HG02973 (cell line): ENCODE data around the gene CCDC9B.

ENCODE experiments used
- ATAC-seq: cut with Tn5 transposase; IDR thresholded peaks from one replicate; pipeline ENCODE4 v1.9.1; 2021; ENCODE audit warnings: moderate library complexity; ENCODE audit not compliant: unreplicated experiment

CCDC9B gene

DNA sequence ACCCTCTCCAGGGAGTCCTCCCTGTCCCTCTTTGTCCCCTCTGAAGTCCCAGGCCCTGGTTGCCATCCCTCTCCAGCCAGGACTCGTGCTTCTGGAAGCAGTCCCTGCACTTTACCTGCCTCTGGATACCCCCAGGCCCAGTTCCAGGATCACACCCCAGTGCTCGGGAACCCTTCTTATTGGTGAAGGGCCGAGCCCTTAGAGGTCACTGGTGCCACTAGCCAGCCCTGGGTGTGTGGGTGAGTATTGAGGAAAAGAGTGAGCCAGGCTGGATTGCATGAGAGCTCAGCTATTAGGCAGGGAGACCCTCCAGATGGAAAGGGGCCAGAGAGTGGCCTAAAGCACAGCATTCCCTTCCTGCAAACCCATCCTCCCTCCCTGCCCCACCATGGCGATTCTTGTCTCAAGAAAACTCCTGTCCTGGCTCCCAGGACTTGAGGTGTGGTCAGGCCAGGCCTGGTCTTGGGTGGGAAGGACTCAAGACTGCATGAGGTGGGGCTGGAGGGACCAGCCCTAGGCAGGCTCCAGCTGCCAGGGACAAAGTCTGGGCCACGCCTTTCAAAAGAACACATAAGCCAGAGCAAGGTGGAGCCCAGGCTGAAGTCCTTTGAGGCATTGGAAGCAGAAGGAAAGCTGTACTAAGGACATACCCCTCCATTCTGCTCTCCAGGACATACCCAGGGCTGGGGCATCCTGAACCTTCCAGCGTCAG, 5.3 kb upstream of the CCDC9B start:
- ATAC-seq: no peak

DNA sequence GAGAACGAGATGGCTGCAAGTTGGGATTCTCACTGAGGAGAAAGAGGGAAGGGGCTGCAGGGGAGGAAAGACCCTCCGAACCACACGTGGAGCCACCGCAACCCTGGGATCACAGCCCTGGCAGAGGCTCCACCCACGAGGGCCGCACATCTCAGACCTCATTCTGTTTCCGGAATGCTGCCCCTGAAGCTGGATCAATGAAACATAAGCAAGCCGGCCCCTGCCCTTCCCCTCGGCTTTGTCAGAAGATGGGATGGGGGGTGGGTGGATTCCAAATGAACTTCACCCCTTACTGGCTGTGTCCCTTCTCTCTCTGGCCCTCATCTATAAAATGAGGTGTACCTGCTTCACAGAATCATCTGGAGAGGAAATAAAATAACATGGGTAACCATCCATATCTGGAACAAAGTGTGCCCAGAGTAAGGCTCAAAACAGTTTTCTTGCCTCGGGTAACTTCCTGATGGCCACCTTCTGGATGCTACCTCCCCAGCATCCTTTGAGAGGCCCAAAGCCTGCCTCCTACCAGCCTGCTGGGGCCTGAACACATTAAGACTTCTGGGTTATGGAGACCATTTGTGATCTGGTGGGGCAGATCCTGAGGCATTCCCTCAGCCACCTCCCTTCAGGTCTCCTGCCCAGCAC, 4.6 kb upstream of the CCDC9B start:
- ATAC-seq: no peak

DNA sequence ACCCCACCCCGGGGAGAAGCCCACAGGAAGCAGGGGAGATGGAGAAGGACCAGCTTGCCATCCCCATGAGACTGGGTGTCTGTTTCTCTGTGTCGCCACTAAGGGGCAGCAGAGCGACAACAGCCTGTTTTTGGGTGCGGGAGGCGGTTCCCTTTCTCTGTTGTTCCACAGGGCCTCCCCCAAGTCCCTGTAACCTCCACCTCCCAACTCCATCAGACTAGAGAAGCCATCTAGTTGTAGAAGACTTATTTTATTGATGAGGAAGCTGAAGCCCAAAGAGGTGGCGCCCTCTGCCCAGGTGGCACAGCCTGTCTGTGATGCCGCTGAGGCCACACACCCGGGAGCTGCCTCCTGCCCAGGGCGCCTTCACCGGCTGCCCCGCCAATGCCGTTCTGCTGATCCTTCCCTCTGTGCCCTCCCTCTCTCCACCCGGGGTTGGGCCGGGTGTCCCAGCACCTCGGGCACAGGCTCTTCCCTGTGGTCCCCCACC, 3.9 kb upstream of the CCDC9B start:
- ATAC-seq: no peak

DNA sequence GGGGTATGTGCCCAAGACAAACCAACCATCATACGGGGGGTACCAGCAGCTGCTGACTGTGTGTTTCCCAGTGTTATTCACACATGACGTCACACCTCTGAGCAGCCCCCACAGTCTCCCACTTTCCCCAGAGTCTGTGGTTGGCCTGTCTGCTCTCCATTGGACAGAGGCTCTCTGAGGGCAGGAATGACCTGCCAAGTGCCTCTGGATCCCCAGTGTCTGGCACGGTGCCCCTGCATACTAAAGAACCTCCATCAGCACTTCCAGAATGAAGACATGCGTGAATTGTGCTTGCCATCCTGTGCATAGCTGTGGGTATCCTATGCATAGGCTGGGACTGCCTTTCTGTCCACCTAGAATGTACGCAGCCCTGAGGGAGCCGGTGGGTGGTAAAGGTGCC, 3.5 kb upstream of the CCDC9B start:
- ATAC-seq: no peak

DNA sequence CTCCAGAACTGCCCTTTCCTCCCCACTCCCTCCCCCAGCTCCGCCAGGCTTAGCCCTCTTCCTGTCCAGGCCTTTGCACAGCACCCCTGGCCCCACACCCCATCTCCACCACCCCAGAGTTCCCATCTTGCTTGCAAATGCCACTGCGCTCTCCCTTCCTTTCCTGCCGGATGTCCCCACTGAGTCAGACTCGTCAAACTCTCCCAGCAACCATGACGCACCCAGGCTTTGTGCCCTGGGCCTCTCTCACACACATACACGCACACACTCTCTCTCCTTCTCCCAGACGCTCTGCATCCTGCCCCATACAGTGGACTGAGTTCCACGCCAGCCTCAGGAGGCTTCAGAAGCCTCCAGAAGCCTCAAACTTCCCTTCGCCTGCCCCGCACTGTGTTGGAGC, 2.8 kb upstream of the CCDC9B start:
- ATAC-seq: no peak

DNA sequence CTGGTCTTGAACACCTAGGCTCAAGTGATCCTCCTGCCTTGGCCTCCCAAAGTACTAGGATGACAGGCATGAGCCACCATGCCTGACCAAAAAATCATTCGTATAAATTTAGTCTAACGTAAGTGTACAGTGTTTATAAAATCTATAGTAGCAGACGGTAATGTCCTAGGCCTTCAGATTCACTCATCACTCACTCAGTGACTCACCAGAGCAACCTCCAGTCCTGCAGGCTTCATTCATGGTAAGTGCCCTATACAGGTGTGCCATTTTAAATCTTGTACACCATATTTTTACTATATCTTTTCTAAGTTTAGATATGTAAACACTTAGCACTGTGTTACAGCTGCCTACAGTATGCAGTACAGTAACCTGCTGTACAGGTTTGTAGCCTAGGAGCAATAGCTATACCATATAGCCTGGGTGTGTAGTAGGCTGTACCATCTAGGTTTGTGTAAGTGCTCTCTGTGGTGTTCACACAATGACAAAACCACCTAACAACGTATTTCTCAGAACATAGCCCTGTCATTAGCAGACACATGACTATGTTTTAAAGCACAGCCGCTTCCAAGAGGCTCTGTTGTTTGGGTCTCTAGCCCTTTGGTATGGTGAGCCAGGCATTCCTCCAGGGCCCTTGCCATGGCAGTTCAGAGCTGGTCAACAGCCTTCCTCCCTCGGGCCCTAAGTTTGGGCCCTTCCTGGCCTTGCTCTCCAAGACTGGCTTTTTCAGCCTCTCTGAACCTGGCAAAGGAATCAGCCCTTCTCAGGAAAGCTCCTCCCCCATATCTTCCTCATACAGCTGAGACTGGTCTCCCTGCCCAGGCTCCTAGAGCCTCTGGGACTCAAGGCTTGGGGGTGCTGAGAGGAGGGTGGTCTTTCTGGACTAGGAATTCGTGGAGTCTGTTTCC, 1.9 kb upstream of the CCDC9B start:
- no peak for ATAC-seq

DNA sequence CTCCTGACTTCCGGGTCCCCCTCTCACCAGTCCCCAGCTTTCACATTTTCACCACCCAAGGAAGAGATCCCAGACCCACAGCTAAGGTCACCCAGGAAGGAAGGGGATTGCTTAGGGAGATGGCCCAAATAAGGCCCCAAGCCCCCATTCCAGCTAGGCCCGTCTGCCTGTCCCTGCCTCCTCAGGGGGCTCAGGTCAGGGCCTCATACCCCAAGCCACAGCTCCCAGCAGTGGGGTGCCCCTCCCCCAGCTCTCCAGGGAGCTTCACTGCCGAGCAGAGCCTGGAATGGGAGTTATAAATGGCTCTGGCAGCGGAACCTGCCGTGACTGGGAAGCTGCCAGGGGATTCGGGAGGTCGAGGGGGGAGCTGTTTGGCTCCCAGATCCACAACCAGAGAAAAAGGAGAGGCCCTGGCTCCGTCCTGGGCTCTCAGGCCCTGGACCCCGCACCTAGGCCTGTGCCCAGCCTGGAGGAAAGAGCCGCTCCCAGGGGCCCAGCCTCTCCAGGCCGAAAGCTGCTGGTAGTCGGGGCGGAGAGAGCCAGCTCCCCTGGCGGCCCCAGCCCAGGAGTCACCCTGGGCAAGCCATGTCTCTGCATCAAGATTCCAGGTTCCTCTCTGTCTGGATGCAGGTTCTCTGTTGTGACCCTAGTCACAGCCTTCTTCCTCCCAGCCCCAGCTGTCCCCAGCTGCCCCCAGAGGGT, 550 bp downstream of the CCDC9B start:
- ATAC-seq: no peak

DNA sequence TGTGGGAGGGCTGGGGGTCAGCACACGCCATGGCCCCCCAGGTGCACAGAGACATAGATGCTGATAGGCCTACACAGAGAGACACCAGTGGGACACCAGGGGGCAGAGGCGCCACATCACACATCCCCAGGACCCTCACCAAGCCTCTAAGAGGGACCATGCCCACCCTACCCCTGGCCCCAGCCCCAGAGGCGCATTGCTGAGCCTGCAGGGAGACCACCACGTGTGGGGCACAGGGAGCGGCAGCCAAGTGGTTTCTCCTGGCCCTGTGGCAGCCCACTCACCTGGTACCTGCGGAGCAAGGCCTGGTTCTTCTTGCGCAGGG, 1.2 kb downstream of the CCDC9B start:
- no peak for ATAC-seq

DNA sequence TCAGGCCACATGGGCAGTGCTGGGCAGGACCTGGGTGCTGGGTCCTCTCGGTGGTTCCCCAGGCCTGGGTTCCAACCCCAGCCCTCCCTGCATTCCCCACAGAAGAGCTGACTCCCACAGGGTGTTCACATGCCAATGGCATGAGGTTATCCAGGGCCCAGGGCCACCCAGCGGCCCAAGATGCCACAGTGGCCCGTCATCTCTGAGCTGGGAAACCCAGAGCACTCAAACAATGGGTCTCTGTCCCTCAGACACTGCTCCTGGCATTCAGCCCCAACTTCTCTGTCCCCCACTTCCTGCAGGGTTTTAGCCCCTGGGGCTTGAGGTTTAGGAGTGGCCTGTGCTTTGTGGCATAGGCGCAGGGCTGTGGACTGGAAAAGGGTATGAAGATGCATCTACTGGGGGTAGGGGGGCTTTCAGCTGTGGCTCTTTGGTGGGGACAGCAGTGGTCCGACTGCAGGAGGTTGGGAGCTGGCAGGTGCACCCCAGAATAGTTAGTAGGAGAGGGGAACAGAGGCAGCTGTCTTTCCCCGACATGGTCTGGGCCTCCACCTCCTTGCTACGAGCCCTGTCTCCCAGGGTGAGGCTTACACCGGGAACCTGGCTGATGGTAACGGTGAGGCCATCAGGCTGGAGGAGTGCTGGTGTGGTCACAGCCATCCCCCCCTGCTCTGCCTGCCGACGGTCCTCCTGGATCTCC, 1.7 kb downstream of the CCDC9B start:
- ATAC-seq: no peak

DNA sequence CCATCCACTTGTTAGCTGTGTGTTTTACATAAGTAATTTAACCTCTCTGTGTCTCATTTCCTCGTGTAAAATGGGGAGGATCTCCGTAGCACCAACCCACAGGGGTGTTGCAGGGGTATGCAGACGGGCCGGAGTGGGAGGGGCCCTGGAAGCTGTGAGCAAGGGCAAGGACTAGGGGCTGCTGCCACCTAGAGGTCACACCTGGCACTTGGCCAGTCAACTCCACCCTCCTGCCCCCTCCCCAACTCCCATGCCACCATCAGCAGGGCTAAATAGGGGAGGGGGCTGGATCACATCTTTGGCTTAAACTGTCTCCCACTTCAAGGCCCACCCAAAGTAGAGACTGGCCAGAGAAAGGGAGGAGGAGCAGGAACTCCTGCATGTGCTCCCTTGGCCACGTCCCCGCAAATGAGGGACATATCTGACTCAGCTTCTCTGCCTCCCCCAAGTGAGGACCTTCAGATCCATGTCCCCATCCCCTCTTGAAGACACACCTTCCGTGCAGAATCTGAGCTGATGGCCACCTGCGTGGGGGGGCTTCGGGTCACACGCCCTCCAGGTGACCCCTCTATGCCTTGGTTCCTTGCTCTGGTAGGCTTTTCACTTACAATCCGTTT, 2.6 kb downstream of the CCDC9B start:
- no peak for ATAC-seq

DNA sequence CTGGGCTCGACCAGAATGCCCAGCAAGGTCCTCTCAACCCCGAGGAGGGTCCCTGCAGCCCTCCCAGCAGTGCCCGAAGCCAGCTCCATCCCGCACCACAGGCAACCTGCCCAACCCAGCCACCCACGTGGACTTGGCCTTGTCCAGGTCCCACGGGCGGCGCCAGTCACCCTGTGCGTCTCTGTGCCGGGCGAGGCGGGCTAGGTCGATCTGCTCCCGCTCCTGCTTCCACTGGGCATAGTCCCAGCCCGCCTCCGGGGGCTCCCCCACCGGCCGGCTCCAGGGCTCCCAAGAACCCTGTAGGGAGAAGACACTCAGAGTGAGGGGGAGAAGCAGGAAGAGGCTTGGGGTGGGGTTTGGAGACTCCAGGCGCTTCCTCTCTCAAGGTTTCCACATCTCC, 3.1 kb downstream of the CCDC9B start:
- no peak for ATAC-seq

DNA sequence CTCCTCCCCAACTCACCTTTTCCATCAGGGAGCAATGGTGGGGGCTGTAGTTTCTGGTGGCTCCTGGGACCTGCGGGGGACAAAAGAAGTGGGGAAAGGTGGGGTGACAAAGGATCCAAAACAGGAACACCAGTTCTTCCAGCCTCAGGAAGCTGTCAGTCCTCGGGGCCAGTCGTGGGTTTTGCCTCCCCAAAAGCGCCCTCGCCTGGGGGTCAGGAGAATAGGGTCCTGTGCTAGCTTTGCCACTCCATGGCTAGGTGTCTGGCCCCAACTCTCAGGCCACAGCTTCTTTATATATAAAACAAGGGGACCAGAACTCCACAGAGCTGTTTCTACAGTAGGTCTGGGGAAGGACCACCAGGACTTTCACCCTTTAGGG, 4.0 kb downstream of the CCDC9B start:
- ATAC-seq: no peak

DNA sequence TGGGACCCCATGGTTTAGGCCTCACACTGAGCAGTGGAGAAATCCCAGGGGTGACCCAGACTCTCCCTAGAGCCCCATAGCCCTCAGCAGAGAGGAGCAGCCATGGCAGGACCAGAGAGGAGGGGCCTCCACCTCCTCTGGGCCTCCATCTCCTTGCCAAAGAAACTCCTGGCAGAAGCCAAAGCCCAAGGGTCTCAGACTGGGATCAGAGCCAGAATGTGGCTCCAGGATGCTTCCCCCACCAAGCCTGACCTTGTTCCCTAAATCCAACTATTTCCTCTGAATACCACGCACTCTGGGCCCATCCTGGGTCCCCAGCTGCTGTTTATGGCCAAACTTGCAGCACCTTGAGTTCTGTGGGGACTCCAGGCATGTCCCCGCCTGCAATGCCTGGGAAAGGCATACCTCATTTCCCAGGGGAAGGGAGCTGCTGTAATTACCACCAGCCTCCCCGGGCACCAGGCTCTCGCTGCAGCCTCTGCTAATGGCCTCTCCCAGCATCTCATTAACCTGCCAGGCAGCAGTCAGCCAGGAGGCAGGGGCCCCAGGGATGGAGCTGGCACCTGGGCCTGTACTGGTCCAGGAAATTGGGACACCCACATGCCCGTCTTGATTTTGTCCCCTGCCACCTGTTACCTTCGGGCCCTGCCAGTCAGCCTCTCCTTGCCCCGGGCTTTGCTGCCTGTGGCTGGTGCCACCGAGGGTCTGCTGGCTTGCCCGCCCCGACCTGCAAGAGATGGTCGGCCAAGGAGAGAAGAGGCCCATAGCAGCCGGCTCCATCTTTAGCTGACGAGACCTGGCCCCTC, 4.6 kb downstream of the CCDC9B start:
- ATAC-seq: no peak

DNA sequence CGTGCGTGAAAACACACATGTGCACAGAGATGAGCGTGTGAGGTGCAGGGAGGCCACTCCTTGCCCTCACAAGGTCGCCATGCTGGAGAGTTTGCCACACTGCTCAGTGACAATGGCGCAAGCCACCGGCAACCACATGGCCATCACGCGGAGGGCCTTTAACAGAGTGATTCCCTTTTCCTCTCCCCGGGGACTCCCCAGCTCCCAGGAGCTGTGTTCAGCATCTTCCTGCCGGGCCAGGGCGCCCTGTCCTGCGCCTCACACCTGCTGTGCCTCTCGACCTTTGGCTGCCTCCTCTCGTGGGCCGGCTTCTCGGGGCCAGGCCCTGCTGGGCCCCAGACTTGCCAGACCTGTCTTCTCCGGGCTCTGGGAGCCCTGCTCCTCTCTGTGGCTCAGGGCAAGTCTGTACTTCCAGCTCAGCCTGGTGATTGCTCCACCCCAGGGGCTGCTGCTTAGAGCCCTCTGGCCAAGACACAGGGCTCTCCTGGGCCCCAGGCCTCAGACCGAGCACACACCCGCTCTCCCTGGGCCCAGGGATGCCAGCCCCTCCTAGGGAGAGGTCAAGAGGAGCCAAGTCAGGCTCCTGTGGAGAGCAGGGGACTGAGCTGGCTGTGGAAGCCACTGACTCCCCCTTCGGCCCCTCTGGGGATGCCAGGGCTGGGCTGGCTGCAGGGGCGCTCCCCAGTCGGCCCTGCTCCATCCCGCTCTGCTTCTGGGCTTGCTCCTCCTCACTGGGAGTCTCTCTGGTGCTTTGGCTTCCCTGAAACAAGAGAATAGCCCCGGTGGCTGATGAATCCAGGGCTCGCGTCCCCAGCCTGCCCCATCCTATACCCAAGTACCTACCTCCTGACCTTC, 5.6 kb downstream of the CCDC9B start:
- no peak for ATAC-seq

DNA sequence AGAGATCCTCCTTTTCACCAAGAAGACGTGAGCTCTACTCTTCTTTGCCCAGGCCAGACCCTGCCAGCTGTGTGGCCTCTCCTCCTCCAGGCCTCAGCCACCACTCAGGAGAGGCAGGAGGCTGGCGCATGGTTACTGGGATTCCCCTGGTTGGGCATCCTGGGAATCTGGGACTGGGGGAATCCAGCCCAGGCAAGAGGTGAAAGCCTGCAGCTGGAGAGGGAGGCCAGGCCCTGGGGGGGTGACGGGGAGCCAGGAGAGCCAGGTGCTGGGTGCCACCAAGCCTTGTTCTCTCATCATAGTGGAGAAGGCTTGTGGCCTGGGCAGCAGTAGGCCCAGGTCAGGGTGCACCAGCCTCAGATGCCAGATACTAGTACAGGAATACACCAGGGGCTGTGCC, 6.2 kb downstream of the CCDC9B start:
- ATAC-seq: no peak

DNA sequence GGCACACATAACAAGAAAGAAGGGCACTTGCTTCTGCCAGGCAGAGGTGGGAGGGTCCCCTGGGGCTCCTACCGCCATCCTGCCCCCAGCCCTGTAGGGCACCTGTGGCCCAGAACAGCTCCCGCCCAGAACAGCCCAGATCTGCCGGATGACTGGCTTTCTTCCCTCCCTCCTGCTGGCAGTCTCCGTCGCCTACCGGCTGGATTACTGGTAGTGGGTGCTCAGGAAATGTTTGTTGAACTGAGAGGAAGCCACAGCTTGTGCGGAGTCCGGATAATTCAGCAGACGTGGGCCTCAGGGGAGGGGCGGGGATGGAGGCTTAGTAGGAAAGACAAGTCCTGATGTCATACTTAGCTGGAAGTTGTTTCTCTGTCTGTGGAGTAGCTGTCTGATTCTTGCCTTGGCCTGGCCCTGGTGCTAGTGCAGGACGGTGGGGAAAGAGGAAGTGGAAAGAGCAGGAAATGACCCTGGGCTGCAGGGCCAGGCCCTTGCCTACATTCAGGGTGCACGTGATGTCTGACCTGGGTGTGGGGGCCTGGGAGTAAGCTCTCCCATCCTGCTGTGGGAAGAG, 6.7 kb downstream of the CCDC9B start:
- no peak for ATAC-seq

DNA sequence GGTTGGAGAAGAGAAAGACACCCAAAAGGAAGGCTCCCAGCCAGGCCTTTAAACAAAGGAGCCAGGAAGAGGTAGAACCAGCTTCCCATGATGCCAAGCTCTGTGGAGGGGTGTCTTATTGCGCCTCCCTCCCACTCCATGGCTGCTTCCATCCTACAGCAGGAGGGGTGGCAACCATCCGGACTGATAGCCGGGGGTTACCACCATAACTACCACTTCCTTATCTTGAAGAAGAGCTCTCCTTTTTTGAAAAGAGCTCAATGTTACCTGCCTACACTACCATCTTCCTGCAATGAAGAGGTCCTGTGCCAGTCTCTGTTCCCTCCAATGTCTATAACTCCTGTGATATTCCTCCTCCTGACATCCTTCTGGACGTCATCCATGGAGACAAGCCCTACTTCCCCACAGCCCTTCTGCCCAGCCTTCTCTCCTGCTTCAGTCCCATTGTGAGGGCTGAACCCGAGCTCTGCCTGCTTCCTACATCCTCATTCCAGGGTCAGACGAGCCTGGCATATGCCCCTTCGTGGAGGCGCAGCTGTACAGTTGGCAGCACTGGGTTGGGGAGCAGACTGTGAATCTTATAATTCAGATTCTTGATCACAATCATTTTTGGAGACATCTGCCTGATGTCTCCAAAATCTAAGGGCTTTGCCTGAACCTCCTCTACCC, 8.5 kb downstream of the CCDC9B start:
- ATAC-seq: no peak

DNA sequence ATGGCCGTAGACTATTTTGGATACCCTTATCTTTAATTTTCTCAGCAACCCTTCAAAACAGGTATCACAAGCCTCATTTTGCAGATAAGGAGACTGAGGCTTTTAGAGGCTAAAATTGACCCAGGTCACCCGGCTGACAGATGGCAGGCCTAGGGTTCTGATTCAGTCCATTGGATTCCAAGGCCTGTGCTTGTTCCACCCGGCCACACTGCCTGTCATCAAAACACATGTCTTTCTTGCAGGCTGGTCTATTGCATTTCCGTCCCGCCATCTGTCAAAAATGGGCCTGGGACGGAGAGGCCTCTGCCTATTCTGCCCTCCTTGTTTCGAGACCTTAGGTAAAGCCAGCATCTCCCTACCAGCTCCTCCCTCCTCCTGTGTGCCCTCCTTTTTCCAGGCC, 9.1 kb downstream of the CCDC9B start:
- ATAC-seq: no peak
